SK-MEL-5 (cell line): ENCODE data around the gene FAM167B. TPM values are rescaled to one million over a fixed set of nuclear protein-coding genes. Genes with fewer than 3 reads are reported as not detected.
"Not testable (repeated sequence)": the region's sequence is repeated elsewhere in the genome, so short reads cannot be mapped to it uniquely, and the experiment has no call there.

Experiments used
- DNase-seq: peaks from one replicate; pipeline ENCODE4 v3.0.0-alpha.2; 2016; ENCODE audit warnings: low read depth, low spot score
- in situ Hi-C: cut with HindIII; loops from 2 replicates; pipeline ENCODE4 v1.10.0; 2016; ENCODE audit warnings: low sequenced_read_pairs, high pct_unique_total_duplicates, low pct_unique_long_range_greater_than_20kb
- total RNA-seq: library from RNA; depleted of rRNA; stranded (reverse); fragments of >200 nt; shearing (Covaris generic); gene quantifications from 2 replicates; pipeline ENCODE4 v1.2.3, GENCODE V29; 2014

Gene FAM167B
- total RNA-seq, 1 experiment from 2014 or later: 50.6 TPM

- peak; percentile 80 for DNase-seq
- in situ Hi-C loops: no loop called here
Observed at GRCh38 chr1:32247983-32248889, 1.2 kb downstream of the FAM167B start.

DNA sequence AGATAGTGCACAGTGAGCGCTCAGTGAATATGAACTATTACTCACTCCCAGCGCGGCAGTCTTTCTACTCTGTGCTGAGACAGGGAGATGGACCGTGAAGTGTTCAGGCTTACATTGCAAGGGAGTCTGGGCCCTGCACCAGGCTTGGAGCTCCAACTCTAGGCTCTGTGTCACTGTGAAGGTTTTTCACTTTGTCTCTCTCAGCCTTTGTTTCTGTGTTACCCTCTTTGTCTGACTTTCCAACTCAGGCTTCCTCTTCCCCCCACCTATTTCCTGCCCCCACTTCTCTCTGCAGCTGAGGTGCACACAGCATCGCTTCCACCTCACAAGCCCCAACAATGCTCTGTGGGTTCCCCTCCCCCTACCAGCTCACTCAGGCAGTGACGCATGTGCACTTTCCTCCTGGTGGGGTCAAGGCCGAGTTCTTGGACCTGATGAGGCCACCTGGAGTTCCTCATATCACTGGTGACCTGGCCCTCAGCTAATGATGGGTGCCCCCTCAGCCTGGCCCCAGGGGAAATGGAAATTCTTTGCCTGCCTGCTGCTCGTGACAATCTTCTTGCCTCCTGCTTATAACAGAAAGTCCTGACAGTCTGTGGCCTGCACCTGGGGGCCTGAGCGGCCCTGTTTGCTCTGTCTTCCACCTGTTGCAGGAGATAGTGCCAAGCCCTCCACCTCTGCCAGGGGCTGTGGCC is 3.0 kb downstream of the FAM167B start:
- in situ Hi-C loops: no loop called here
- no peak for DNase-seq

DNA sequence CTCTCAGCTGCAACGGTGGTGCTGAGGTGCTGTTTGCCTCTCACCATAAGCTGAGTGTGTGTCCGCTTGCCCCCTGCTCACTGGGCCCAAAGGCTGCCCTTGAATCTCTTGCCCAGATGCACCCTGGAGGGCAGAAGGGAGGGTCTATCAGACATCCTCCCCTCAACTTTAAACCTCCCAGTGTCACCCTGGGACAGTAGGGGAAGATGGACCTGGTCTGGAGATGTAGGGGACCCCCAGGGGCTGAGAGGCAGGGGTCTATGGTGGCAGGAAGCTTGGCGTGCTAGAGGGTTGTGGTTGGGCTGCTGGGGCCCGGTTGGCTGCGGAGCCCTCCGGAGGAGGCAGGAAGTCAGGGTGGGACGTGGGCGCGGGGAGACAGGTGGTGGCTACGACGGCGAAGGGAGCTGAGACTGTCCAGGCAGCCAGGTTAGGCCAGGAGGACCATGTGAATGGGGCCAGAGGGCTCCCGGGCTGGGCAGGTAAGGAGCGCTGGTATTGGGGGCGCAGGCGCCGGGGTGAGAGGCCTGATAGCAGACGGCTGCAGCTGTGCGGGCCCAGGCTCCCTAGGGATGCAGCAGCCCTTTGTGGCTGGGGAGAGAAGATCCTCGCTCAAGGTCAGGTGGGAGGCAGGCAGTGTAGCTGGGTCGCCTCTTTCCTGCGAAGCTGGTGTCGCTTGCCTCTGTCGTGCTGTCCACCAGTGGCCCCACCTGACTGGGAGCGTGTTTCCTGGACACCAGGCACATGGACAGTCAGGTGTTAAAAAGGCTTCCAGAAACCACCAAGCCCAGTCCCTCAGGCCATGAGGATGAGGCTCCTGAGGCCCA is 4.1 kb downstream of the FAM167B start, which contains the start of gene LCK:
Gene LCK (plus strand): TSS at position 373 of the 824 bp plus-strand sequence. CDS start 23,065 bp downstream, outside the sequence.
- in situ Hi-C loops: no loop called here

GRCh38 chr1:32255072-32256071 is 8.3 kb downstream of the FAM167B start:
- no peak for DNase-seq
- in situ Hi-C loops: no loop called here

More for the DNA sequence above, 4.1 kb downstream of the FAM167B start, which contains the start of gene LCK:
- no peak for DNase-seq

DNA sequence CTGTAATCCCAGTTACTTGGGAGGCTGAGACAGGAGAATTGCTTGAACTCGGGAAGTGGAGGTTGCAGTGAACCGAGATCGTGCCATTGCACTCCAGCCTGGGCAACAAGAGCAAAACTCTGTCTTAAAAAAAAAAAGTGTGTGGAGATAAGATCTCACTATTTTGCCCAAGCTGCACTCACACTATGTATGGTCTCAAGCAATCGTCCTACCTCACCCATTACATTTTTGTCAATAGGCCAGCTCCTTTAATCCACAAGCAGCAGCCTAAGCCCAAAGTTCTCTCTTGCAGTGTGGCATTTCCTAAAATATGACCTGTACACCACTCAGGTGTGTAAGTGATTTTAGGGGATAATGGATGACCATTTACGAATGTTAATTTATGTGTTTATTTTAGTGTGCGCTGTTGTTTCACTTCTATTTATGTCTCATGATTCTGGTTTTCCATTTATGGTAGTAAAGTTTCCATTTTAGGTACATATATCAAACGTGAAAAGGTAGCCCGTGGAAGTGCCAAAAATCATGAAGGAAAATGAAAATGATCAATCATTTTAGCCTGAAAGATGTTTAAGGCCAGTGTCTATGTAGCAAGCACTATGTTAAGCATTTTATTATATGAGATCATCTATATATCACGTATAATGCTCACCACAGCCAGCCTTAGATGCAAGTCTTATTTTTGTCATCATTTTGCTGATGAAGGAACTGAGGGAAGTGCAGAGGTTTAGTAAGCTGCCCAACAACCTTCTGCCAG is 9.6 kb downstream of the FAM167B start:
- DNase-seq: no peak
- in situ Hi-C loops: no loop called here

DNA sequence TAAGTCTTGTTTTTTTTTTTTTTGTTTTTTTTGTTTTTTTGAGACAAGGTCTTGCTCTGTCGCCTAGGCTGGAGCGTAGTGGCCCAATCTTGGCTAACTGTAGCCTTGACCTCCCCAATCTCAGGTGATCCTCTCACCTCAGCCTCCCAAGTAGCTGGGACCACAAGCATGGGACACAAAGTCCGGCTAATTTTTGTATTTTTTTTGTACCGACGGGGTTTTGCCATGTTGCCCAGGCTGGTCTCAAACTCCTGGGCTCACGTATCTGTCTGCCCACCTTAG is 10.1 kb downstream of the FAM167B start:
- DNase-seq: no peak
- in situ Hi-C loops: no loop called here

DNA sequence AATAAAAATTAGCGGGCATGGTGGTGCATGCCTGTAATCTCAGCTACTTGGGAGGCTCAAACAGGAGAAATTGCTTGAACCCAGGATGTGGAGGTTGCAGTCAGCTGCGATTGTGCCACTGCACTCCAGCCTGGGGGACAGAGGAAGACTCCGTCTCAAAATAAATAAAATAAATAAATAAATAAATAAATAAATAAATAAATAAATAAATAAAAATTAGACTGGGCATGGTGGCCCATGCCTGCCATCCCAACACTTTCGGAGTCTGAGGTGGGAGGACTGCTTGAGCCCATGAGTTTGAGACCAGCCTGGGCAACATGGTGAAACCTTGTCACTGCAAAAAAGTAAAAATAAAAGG is 16.2 kb downstream of the FAM167B start:
- DNase-seq, in situ Hi-C loops: not testable (repeated sequence)

DNA sequence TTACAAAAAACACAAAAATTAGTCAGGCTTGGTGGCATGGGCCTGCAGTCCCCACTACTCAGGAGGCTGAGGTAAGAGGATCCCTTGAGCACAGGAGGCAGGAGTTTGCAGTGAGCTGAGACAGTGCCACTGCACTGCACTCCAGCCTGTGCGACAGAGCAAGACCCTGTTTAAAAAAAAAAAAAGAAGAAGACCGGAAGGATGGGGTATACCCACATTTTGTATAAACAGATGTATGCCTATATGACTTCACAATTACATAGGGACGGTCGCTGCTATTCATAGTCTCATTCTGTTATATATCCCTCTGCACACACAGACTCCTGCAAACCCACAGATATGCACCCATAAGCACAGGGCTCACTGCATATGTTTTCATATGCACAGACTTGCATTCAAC is 16.7 kb downstream of the FAM167B start:
- in situ Hi-C loops: no loop called here

DNA sequence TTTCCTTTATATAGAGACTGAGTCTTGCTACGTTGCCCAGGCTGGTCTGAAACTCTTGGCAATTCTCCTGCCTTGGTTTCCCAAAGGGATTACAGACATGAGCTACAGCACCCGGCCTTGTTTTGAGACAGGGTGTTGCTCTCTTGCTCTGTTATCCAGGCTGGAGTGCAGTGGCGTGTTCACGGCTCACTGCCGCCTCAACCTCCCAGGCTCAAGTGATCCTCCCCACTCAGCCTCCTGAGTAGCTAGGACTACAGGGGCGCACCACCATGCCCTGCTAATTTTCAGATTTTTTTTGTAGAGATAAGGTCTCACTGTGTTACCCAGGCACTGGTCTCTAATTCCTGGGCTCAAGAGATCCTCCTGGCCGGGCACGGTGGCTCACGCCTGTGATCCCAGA is 18.8 kb downstream of the FAM167B start:
- DNase-seq: no peak
- in situ Hi-C loops: no loop called here

More for the DNA sequence above, 16.7 kb downstream of the FAM167B start:
- no peak for DNase-seq

DNA sequence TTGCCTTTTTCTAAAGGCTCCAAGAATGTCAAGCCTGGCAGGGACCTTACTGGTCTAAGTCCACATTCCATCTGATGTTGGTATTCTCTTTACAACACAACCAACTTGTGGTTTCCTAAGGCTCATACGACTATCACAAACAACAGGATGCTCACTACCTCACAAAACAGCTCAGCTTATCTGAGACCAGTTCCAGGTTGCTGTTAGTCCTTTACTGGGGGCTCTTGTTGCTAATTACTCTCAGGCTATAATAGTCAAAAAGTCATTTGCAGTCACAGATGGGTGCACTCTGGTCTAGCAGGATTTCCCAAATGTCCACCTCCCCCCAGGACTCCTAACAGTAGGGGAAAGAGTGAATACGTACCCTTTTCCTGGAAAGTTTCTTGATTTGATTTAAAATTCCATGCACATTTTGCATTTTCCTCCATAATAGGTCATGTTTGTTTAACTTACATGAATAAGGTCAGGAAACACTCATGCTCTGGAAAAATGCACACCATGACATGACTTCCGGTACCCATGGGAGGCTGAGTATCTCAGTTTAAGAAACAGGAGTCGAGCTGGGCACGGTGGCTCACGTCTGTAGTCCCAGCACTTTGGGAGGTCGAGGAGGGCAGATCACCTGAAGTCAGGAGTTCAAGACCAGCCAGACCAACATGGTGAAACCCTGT is 20.0 kb downstream of the FAM167B start:
- DNase-seq: no peak

DNA sequence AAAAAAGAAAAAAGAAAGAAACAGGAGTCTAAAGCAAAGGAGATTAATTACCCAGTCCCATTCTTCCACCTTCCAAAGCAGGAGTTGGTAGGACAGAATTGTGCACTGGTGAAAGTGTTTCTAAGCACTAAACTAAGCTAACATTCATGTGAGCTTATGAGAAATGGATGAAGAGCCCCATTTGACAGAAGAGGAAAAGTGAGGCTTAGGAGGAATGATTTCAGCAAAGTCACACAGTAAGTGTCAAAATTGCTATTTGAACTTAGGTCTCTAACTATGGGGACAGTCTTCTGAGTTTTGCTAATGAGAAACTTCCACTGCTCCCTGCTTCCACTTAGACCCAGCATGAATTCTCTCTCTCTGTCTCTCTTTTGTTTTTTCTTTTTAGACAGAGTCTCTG is 22.7 kb downstream of the FAM167B start:
- in situ Hi-C loops: no loop called here
- DNase-seq: no peak

More for the DNA sequence above, 20.0 kb downstream of the FAM167B start:
- in situ Hi-C loops: no loop called here

DNA sequence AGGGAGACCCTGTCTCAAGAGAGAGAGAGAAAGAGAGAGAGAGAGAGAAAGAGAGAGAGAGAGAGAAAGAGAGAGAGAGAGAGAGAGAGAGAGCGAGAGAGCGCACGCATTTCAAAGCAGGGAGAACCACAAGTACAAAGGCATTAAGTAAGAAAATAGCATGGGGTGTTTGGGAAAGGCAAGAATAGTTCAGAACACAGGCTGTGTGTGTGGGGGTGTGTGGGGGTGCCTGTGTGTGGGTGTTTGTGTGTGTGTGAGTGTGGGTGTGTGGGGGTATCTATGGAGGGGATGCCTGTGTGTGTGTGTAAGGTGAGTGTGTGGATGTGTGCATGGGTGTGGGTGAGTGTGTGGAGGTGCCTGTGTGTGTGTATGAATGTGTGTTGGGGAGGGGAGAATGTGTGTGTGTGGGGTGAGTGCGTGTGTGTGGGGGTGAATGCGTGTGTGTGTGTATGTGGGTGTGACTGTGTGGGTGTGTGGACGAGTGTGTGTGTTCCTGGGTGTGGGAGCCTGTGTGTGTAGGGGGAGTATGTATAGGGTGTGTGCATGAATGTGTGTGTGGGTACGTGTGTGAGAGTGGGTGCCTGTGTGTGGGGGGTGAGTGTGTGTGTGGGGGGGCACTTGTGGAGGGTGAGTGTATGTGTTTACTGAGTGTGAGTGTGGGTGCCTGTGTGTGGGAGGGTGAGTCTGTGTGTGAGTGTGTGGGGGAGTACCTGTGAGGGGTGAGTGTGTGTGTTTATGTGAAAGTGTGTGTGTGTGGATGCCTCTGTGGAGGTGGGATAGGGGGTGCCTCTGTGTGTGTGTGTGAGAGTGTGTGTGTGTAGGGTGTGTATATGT is 25.8 kb downstream of the FAM167B start:
- in situ Hi-C loops: no loop called here
- no peak for DNase-seq

DNA sequence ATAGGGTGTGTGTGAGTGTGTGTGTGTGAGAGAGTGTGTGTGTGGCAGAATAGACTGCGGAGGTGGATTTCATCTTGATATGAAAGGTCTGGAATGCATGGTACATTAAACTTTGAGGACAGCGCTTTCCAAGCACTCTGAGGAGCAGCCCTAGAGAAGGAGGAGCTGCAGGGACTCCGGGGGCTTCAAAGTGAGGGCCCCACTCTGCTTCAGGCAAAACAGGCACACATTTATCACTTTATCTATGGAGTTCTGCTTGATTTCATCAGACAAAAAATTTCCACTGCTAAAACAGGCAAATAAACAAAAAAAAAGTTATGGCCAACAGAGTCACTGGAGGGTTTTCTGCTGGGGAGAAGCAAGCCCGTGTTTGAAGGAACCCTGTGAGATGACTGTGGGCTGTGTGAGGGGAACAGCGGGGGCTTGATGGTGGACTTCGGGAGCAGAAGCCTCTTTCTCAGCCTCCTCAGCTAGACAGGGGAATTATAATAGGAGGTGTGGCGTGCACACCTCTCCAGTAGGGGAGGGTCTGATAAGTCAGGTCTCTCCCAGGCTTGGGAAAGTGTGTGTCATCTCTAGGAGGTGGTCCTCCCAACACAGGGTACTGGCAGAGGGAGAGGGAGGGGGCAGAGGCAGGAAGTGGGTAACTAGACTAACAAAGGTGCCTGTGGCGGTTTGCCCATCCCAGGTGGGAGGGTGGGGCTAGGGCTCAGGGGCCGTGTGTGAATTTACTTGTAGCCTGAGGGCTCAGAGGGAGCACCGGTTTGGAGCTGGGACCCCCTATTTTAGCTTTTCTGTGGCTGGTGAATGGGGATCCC is 26.6 kb downstream of the FAM167B start:
- no peak for DNase-seq
- in situ Hi-C loops: no loop called here

DNA sequence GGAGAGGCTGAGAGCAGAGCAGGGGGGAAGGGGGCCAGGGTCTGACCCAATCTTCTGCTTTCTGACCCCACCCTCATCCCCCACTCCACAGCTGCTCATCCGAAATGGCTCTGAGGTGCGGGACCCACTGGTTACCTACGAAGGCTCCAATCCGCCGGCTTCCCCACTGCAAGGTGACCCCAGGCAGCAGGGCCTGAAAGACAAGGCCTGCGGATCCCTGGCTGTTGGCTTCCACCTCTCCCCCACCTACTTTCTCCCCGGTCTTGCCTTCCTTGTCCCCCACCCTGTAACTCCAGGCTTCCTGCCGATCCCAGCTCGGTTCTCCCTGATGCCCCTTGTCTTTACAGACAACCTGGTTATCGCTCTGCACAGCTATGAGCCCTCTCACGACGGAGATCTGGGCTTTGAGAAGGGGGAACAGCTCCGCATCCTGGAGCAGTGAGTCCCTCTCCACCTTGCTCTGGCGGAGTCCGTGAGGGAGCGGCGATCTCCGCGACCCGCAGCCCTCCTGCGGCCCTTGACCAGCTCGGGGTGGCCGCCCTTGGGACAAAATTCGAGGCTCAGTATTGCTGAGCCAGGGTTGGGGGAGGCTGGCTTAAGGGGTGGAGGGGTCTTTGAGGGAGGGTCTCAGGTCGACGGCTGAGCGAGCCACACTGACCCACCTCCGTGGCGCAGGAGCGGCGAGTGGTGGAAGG is 27.8 kb downstream of the FAM167B start:
- in situ Hi-C loops: no loop called here

More for the DNA sequence above, 27.8 kb downstream of the FAM167B start:
- DNase-seq: no peak
